PC-9 (cell line): Measurements from ENCODE around the gene MFSD8.

Experiments used
- EZH2 ChIP-seq: fragments of 200-600 bp; sonication (generic); IDR thresholded peaks from 2 replicates; pipeline ENCODE4 v1.8.0; 2017; ENCODE audit warnings: antibody characterized with exemption, low read depth
- TF ChIP-seq, protein P1 (sequence below): fragments of 200-600 bp; sonication (generic); conservative IDR thresholded peaks from 2 replicates; pipeline ENCODE4 v1.6.1; 2017; ENCODE audit warnings: mixed run types, antibody characterized with exemption, mild to moderate bottlenecking, moderate library complexity

DNA sequence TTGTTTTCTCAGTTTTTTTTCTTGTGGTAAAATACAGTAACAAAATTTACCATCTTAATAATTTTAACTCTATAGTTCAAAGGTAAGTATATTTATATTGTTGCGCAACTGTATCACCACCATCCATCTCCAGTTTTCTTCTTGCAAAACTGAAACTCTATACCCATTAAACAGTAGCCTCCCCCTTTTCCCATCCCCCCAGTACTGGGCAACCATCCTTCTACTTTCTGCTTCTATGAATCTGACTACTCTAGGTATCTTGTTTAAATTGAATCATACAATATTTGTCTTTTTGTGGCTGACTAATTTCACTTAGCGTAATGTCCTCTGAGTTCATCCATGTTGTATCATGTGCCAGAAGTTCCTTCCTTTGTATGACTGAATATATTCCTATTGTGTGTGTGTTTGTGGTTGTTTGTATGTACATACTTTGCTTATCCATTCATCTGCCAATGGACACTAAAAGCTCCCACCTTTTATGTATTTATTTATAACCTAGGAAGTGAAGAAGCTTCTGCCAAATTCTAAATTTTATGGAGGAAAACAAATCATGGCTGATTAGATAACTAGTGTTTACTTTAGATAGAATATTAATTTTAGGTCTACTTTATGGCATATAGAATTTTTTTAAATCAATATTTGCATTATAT is 10.3 kb upstream of the MFSD8 start:
- TF ChIP-seq, protein P1, sequence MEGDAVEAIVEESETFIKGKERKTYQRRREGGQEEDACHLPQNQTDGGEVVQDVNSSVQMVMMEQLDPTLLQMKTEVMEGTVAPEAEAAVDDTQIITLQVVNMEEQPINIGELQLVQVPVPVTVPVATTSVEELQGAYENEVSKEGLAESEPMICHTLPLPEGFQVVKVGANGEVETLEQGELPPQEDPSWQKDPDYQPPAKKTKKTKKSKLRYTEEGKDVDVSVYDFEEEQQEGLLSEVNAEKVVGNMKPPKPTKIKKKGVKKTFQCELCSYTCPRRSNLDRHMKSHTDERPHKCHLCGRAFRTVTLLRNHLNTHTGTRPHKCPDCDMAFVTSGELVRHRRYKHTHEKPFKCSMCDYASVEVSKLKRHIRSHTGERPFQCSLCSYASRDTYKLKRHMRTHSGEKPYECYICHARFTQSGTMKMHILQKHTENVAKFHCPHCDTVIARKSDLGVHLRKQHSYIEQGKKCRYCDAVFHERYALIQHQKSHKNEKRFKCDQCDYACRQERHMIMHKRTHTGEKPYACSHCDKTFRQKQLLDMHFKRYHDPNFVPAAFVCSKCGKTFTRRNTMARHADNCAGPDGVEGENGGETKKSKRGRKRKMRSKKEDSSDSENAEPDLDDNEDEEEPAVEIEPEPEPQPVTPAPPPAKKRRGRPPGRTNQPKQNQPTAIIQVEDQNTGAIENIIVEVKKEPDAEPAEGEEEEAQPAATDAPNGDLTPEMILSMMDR = no peak
- TF ChIP-seq EZH2 = no peak
